KG1 (cell line): Measurements from ENCODE around the gene TWIST1.

Experiments used
- DNase-seq: peaks from one replicate; lab custom pipeline; 2025; lab: John Stamatoyannopoulos, UW

The TWIST1 gene

DNA sequence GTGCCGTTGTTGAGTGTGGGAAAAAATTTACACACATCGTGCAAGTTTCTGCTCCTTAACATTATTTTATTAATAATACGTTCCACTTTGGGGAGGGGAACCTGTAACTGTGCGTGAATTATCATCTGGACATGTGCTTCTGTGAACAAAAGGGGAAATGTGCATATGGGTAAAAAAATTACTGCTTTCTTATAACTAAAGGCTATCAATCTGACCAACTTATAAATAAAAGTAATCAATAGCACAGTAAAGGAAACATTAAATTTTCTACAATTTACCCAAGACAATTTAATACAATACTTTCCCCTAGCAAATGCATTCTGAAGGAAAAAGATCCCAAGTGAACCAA is 4.5 kb downstream of the TWIST1 start:
- DNase-seq, result no peak

DNA sequence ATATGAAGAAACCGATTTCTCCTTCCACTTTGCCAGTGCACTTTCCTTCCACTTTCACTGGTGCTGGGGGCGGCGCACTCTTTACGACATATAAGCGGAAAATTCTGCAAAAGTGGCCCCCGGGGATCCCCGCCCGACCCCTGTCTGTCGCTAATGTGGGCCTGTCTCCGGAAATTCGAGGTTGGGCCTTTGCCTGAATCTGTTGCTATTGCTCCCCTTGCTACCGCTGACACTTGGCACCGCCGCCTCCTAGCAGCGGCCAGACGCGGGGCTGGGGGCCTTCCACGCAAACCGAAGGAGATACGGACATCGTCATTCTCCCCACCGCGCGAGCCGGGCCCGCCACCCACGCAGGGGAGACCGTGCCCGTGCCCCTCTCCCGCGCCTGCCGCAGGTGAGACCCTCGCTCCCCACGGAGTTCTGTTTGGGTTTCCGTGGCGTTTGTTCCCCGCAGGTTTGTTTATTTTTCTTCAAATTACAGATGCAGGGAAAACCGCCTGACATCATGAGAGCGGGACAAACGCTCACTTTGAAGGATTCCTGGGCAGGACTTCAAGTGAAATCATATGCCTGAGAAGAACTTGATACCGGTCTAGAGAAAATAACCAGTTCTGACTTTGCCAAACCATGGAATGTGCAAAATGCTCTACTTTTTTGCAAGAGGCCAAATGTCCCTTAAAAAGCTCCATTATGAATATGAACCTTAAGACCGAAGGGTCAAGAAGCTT is 5.0 kb downstream of the TWIST1 start:
- DNase-seq, result no peak

DNA sequence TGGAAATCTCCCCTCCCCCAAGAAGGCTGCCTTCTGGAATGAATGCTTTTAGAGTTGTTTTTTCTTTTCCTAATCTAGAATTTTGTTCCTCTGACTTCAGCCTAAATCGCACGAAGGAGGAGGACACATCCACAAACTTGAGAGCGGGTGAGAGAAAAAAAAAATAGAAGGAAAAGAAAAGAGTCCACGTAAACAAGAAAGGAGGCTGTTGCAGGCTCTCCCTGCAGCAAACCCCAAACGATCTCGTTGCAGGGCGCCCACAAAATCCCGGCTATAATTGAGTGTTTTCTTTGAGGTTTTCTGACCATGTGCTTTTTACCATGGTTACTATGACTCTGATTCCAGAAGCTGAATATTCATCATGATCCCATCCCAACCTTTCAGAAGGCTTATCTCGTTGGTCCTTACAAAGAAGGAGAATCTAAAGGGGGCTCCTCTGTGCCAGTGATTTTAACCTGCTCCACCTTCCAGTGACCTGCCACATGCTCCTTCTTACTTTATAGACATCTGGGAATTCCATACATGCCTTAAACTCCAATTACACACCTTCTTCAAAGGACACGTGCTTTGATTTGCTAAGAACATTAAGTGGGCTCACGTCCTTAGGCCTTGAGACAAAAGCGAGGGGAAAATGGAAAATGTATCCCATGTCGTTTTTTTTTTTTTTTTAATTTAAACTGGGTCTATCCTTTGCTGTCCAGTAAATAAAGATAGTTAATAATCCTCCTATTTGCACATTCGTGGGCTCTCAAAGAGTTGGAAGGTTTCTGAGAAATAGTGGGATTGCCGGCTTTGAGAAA is 5.8 kb downstream of the TWIST1 start:
- no peak for DNase-seq

DNA sequence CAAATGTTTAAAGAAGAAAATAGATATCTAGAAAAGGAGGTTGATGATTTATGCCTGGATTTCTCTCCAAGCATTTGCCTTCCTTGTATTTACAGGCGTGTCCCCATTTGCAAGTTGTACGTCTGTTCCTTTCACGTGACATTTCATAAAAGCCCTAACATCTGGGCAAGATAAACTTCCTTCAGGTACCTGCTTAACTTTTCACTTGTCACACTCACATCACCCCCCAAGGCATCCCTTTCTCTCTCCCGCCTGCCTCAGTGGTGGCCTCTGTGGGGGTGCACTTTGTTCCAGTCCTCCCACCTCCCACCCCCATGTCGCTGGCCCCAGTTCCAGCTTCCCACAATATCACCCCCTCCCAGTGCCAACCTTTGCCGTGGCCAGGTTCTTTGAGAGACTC is 6.7 kb downstream of the TWIST1 start:
- DNase-seq, result no peak

DNA sequence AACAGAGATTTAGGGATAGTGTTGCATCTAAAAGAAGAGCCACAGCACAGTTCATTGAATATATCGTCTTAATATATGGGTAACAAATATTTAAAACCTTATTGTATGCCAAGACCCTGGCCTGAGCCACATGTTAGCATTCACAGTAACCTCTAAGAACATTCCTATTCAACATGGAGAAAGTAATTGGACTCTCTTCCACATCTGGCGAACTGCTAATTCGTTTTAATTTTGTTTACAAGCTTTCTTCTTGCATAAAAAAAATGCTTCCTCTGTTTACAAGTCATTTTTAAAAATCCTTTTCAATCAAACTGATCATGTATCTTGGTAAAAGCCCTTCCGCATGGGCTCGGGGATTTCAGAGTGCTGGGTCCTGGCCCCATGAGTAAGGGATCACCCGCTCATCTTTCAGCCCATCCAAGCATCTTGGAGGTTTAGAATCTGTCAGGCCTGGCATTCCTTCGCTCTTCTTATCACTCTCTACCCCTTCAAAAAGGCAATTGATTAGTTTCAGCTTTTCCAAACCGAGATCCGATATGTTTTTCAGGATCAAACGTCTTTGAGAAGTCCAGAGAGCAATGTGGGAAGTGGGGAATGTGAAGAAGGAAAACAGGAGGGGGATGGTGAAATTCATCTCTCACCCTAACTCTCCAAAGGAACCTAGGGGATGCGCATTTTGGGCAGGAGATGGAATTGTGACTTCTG is 7.3 kb downstream of the TWIST1 start:
- DNase-seq, result no peak

DNA sequence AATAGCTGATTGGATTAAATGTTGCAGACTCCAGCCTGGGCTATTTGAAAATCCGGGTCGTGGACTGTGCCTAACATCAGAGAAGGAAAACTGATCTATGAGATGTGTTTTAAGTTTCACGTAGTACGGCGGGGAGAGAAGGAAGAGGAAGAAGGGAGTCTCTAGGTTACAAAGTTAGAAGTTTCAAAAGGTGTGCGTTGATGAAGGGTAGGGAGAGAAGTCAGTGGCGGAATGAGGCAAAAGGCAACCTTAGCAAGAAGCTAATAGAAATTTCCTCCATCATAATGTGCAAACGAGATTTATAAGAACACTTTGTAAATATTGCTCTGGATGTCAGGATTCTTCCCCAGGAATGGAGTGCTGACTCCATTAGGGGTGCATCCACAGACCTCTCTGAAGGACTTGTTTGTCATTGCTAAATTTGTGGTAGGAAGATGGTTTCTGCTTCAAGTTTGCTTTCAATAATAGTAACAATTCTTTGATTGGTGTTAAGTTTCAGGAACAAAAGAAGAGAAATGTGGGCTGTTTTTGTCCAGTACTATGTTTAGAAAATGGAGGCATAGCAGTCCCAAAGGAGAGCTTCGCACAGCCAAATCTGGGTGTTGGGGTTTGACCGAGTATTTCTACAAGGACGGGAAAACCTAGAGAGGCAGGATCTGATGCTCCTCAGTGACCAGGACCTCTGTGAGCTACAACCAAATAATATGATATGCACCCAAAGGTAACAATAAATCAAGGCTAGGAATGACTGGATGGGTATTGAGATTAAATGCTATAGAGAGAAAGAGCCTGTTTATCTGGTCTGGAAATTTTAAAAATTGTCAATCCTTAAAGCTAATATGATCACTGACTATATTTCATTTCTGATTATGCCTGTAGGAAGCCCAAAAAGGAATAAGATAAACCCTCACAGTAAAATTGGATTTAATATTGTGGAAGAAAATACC is 8.2 kb downstream of the TWIST1 start:
- no peak for DNase-seq

DNA sequence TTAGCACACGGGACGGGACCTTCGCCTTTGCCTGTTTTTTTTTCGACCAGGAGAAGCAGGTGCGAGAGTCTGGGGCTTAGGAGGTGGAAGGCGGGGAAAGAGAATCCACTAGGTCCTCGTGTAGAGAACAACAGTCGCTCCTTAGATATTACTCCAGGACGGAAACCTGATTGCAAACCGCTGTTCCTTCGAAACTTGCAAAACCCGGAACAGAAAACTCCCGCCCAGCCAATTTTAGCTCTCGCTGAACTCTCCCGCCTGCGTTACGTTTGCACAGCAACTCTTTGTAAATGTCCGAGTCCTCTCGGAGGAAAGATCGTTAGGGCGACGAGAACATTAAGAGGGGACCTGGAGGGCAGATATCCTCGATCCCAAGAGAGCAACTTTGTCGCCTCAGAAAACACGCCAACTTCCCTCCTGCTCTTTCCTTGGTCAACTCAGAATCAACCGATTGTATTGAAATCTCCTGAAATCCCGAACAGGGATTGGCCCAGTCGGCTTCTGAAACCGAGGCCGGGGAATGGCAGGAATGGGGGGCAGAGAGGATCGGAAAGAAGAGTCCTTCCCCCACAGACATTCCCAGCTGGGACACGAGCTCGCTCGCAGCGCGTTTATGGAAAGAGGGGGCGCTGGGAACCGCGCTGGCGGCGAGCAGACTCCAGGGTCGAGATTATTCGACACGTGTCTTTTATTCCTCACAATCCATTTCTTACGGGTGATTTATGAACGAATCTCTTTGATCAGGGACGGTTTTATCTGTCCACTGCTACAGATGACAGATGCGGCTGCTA is 9.9 kb downstream of the TWIST1 start:
- DNase-seq, result no peak

DNA sequence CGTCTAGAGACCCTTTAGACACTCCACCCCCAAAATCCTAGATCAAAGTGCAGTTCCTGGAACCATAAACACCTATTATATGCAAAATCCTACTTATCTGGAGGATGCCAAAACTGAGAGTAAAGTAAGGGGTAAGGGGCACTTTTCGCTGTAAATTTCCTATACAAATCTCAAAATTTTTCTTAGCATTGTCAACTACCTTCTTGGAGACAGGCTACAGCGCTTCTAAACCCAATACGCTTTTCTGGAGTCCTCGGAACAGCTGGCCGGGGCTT is 10.4 kb downstream of the TWIST1 start:
- no peak for DNase-seq

DNA sequence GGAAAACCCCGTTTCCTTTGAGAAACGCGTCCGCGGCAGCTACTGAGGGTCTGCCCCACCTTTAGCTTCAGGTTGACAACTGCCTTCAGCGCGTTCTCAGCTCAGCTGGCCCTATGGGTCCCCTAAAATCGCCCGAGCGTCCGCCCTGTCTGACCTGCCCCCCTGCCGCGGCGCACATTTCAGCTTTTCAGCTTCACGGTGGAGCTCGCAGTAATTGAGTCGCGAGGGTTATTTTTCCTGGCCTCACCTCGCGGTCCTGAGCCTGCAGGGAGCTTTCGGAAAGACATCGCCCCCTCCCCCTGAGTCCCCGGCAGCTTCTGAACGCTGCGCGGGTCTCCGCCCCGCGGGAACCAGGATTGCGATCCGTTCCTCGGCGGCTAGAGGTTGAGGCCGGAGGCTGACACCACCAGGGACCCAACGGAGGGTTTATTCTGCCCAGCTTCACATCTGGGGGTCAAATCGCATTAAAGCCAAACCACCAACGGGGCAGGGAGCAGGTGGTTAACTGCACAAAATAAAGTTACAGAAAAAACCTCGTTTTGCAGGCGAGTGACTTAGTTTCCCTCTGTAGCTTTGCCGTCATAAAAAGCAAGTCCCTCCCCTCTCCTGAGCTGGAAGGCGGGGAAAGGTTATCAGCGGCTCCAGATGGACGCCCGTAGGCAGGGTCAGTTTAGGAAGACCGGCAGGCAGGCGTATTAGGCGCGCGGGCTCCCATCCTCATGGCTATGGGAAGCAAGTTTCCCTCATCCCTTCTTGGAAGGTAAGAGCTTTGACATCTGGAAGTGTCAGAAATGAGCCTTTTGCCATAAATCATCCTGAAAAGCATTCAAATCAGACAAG is 11.0 kb downstream of the TWIST1 start:
- DNase-seq, result no peak

DNA sequence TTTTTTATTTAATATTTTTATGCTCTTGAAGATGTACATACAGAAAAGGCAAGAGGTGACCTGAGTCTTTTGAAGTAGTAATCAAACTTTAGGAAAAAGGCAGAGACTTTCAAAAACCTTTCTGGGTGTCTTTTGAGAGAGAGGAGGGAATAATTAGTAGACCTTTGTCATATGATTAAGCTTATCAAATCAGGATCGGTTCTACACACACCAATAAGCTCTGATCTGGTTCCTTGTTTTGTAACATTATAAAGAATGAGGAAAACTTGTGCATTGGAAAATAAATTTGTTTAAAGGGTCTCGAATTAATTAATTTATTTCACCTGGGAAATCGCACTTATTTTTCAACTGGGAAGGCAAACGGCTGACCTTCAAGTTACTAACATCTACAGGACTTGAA is 11.9 kb downstream of the TWIST1 start:
- DNase-seq, result no peak

DNA sequence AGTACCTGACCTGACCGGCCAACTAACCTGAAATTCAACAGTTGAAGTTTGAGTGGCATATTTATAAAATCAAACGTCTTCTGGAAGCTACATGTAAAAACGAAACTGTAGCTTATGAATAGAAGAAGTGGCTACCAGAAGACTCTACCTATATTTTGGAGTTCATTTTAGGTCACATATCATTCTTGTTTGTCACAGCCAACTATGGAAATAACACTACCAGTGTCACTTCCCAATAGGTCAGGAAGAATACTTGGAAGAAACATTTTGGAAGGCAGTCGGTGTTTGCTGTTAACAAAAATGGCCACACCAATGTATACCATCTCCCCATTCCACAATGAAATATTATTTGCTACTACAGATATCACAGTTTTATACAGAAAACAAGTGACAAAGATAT is 12.6 kb downstream of the TWIST1 start:
- DNase-seq, result no peak

DNA sequence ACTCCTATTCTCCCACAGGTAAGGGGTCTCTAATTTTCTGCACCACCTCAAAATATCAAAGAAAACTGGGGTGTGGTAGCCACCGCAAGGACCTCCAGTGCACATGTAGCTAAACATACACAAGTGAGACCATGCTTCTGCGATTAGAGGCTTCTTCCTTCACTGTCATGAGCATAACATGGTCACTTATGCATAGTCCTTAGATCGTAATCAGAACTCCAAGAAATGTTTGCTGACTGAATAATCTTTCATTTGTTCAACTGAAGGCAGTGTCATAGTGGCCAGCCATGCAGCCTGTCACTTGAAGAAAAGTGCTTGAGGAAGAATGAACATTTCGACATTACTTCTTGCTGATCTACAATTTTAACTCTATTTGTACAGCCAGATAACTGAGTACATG is 14.6 kb downstream of the TWIST1 start:
- no peak for DNase-seq

DNA sequence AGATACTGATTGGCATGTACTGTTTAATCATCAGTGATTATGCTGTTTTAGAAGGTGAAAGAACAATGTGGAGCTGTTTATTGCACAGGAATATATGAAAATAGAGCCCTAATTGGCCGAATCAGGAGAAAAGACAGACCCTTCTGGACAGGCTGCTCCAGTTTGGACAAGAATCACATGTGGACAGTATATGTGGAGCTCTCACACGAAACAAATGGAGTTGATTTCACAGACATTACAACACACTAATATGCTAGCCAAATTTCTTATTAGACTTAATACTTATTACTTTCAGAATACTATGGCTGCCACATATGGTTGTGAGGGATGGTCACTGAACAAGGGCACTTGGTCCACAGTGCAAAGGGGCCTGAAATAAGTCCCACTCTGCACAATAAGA is 15.5 kb downstream of the TWIST1 start:
- DNase-seq, result no peak

DNA sequence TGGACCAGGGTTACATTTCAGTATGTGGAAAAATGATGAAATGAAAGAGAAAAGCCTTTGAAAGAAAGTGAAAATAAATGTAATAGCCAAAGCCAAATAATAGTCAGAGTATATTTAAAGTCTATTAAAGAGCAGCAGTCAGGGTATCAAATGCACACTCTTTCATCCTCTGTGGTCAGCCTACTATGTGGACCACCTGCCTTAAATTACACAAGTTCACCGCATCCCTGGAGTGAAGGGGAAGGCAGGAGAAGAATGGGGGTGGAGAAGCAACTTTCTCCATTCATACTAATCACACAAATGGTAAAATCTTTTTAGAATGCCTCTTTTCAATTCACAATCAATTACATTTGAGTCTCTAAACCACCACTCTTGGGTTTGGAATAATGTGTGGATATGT is 16.0 kb downstream of the TWIST1 start:
- no peak for DNase-seq

DNA sequence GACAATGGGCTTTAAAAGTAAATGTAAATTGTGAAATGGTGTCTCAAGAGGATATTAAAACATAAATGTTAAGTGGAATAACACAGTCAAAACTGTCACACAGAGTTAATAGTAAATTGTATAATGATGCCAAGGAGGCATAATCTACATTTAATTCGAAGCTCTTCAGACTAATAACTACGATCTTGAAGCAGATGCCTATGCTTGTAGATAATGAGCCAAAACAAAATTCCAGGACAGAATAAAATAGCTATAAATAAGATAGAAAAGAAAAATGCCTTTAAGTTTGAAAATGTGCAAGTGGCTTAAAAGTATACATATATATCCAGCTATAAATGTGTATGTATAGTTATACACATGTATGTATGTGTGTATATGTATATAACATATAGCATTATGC is 17.5 kb downstream of the TWIST1 start:
- DNase-seq, result no peak

DNA sequence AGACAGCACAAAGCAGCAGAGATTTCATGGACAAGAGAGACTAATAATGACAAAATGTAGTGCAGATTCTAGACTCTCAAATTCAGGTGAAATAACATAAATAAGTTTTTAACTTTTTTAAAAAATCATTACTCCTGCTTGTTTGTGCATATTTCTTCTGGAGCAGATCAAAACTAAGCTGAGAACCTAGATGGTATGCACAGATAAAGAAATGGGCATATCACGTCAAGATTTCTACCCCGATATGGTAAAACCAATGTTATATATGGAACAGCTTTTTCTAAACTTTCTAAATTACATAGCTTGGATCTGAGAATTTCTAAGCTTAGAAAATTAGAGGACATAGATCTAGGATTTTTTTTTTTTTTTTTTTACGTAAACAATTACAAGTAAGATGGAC is 18.2 kb downstream of the TWIST1 start:
- DNase-seq, result no peak

DNA sequence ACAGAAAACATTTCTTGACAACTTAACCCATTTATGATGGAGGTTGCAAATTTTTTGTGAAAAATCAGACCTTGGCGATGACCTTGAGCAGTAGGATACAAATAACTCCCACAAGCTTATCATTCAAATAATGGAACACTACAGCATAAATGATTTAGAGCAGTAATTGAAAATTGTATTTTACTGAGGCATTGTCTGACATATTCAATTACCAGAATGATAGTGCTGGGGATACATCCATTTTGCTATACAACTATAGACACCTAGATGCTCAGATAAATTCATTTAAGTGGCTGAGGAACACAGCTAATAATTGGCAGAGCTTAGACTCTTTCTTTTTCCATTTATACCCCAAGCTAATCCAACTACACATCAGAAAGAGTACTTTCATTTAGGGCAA is 18.9 kb downstream of the TWIST1 start:
- DNase-seq, result no peak

DNA sequence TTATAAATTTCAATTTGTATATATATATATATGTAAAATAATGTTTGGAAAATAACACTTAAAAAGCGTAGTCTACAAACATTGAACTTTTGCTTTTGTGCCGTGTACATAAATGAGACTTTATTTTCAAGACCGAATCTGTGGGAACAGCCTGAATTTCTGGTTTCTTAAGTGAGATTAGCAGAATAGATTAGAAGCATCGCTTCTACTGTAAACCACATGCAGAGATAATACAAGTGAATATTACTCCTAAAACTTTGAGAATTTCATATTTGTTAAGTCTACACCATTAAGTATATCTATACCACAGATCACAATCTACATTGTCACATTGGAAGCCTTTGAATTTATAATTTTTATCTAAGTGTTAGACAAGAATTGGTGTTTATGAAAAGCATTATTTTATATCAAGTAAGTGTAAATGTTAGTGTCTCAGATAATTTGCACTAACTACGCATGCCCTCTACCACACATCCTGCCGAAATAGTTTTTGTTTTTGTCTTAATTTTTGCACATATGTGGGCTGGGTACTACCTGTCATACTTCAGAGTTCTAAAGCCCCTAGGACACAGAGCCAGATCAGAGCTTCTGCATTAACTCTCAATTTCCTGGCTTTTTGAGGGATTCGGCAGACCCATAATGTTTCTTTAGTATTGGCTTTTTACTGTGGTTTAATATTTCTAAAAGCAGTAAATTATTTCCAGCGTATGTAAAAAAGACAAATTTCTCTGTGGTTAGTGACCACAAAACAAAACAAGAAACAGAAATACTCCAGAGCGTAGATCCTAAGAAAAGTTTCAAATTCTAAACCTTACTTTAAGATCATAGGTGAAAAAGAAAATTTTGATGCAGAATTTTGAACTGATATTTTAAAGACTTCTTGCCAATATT is 20.0 kb downstream of the TWIST1 start:
- no peak for DNase-seq

DNA sequence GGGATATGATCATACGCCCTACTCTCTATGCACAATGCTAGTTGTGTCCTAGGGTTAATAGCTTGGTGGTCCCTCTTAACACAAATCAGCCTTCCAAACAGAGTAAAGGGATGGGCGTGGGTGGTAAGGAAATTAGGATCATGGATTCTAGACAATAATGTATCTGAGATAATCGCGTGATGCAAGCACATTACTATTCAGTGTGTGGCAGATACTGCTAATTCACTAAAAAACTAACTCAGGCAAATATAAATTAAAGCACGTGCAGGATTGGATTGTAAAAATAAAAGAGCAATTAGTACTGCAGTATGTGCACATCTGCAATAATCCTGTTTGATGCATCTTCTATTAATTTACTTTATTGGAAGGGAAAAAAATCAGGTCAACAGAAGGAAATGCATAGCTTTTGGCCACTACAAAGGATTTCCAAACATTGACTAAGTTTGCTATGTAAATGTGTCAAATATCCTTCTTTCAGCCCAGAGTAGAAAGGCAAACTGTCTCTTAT is 22.0 kb downstream of the TWIST1 start:
- DNase-seq, result no peak
